ENCODE measurements around the gene TGM4. TPM values are rescaled to one million over a fixed set of nuclear protein-coding genes. Genes with fewer than 3 reads are reported as not detected.

The TGM4 gene
- total RNA-seq, 4 donors from 2014 or later = not detected

GRCh38 chr3:44832965-44833364 lies 41.4 kb upstream of the TGM4 start:
- intact Hi-C loops (cut with DNase I) = no loop called here

GRCh38 chr3:44833394-44833793 lies 41.0 kb upstream of the TGM4 start:
- Histone ChIP-seq H3K36me3 (peaks cover 0 to 2% (median 0%) of the 10 kb centered on the region in 4 donors), H3K4me1 (no peaks in the 10 kb centered on the region), H3K9me3 (no peaks in the 10 kb centered on the region), H3K27me3 (no peaks in the 10 kb centered on the region), H3K27ac (replicated peaks in 1 of 4) (no peak overlapping the region), H3K4me3 (no peak overlapping the region)
- no peak for DNase-seq (ENCODE audit: extremely low spot score)
- WGBS = 88% methylated on average over 7 of the region's 7 CpGs
- intact Hi-C loops (cut with DNase I) = no loop called here
- no peak for TF ChIP-seq EP300 (IDR thresholded peaks at IDR 0.05)

More at GRCh38 chr3:44832965-44833364, 41.4 kb upstream of the TGM4 start:
- Histone ChIP-seq H3K27ac (replicated peaks in 1 of 4) (no peak overlapping the region), H3K9me3 (no peaks in the 10 kb centered on the region), H3K27me3 (no peaks in the 10 kb centered on the region), H3K4me3 (no peak overlapping the region), H3K4me1 (no peaks in the 10 kb centered on the region), H3K36me3 (no peaks in the 10 kb centered on the region)
- no peak for TF ChIP-seq EP300 (IDR thresholded peaks at IDR 0.05)
- TF ChIP-seq CTCF (IDR thresholded peaks at IDR 0.05) = no peak
- no peak for TF ChIP-seq POLR2AphosphoS5 (IDR thresholded peaks at IDR 0.05)
- no peak for TF ChIP-seq POLR2A (IDR thresholded peaks at IDR 0.05; ENCODE audit: low read depth)
- no peak for DNase-seq (ENCODE audit: extremely low spot score)
- WGBS = 96% methylated on average over 2 of the region's 2 CpGs

- Histone ChIP-seq H3K27me3 (no peaks in the 10 kb centered on the region), H3K9me3 (no peaks in the 10 kb centered on the region), H3K4me3 (no peak overlapping the region), H3K27ac (replicated peaks in 1 of 4) (no peak overlapping the region), H3K36me3 (peaks cover 0 to 3% (median 0%) of the 10 kb centered on the region in 4 donors), H3K4me1 (no peaks in the 10 kb centered on the region)
- 97% methylated on average over 3 of the region's 3 CpGs for WGBS
- intact Hi-C loops (cut with DNase I) = no loop called here
- no peak for TF ChIP-seq CTCF (IDR thresholded peaks at IDR 0.05)
- no peak for DNase-seq (ENCODE audit: extremely low spot score)
Measured at GRCh38 chr3:44835684-44836083, 38.7 kb upstream of the TGM4 start.

GRCh38 chr3:44842376-44842775 lies 32.0 kb upstream of the TGM4 start:
- DNase-seq (ENCODE audit: extremely low spot score) = no peak
- TF ChIP-seq CTCF (IDR thresholded peaks at IDR 0.05) = no peak
- no peak for TF ChIP-seq POLR2AphosphoS5 (IDR thresholded peaks at IDR 0.05)
- no peak for TF ChIP-seq EP300 (IDR thresholded peaks at IDR 0.05)
- no peak for TF ChIP-seq POLR2A (IDR thresholded peaks at IDR 0.05; ENCODE audit: low read depth)
- no peak overlapping the region for H3K4me3 ChIP-seq
- peaks cover 7 to 18% (median 16%) of the 10 kb centered on the region in 4 donors for H3K4me1 ChIP-seq
- peaks cover 0 to 3% (median 0%) of the 10 kb centered on the region in 4 donors for H3K36me3 ChIP-seq
- no peak overlapping the region for H3K27ac ChIP-seq (replicated peaks in 1 of 4)
- WGBS = 88% methylated on average over 2 of the region's 2 CpGs
- intact Hi-C loops (cut with DNase I) = no loop called here
- no peaks in the 10 kb centered on the region for H3K9me3 ChIP-seq
- no peaks in the 10 kb centered on the region for H3K27me3 ChIP-seq

- TF ChIP-seq EP300 (IDR thresholded peaks at IDR 0.05) (no peak), CTCF (IDR thresholded peaks at IDR 0.05) (no peak), POLR2AphosphoS5 (IDR thresholded peaks at IDR 0.05) (peak in 1 of 2 donors; percentile 36), POLR2A (IDR thresholded peaks at IDR 0.05; ENCODE audit: low read depth) (no peak)
- 56% methylated on average over 7 of the region's 7 CpGs for WGBS
- Histone ChIP-seq H3K4me1 (peaks cover 7 to 18% (median 16%) of the 10 kb centered on the region in 4 donors), H3K4me3 (no peak overlapping the region), H3K9me3 (no peaks in the 10 kb centered on the region), H3K36me3 (no peaks in the 10 kb centered on the region), H3K27ac (replicated peaks in 1 of 4) (peak overlapping the region; percentile 38 to 63 (median 56)), H3K27me3 (no peaks in the 10 kb centered on the region)
- peak; percentile 29 for DNase-seq (ENCODE audit: extremely low spot score)
- intact Hi-C loops (cut with DNase I) = no loop called here
Measured at GRCh38 chr3:44845528-44846520, 28.6 kb upstream of the TGM4 start.

Data from esophagus muscularis mucosa (tissue), 4 donors.